ENCODE results near the gene PRDM11.

DNA sequence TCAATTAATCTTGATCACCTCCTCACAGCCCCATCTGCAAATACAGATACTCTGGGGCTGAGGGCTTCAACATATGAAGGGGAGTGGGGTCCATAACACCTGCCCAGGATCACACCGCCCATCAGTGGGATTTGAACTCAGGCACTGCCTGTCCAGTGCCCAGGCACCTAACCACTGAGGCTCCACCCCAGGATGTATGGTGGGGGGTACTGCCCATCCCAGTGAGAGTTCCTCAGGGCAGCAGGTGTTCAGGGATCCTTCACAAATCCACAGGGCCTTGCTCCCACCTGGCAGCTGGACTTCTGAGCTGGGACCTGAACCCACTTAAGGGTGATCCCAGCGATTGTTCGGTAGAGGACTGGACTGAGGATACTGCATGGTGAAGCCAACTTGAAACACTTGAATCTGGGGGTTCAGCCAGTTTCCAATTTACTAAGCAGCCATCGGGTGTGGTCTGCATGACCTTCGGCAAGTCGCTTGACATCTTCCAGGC is 33.3 kb downstream of the PRDM11 start:
- TF ChIP-seq, protein P1, sequence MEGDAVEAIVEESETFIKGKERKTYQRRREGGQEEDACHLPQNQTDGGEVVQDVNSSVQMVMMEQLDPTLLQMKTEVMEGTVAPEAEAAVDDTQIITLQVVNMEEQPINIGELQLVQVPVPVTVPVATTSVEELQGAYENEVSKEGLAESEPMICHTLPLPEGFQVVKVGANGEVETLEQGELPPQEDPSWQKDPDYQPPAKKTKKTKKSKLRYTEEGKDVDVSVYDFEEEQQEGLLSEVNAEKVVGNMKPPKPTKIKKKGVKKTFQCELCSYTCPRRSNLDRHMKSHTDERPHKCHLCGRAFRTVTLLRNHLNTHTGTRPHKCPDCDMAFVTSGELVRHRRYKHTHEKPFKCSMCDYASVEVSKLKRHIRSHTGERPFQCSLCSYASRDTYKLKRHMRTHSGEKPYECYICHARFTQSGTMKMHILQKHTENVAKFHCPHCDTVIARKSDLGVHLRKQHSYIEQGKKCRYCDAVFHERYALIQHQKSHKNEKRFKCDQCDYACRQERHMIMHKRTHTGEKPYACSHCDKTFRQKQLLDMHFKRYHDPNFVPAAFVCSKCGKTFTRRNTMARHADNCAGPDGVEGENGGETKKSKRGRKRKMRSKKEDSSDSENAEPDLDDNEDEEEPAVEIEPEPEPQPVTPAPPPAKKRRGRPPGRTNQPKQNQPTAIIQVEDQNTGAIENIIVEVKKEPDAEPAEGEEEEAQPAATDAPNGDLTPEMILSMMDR (IDR thresholded peaks at IDR 0.05; ENCODE audit: low read depth, low read length, missing input control) = no peak
- no peak for TF ChIP-seq TAF1 (conservative IDR thresholded peaks at IDR 0.05)
- no peak for TF ChIP-seq FOXA2 (IDR thresholded peaks at IDR 0.05)
- TF ChIP-seq, protein P2, sequence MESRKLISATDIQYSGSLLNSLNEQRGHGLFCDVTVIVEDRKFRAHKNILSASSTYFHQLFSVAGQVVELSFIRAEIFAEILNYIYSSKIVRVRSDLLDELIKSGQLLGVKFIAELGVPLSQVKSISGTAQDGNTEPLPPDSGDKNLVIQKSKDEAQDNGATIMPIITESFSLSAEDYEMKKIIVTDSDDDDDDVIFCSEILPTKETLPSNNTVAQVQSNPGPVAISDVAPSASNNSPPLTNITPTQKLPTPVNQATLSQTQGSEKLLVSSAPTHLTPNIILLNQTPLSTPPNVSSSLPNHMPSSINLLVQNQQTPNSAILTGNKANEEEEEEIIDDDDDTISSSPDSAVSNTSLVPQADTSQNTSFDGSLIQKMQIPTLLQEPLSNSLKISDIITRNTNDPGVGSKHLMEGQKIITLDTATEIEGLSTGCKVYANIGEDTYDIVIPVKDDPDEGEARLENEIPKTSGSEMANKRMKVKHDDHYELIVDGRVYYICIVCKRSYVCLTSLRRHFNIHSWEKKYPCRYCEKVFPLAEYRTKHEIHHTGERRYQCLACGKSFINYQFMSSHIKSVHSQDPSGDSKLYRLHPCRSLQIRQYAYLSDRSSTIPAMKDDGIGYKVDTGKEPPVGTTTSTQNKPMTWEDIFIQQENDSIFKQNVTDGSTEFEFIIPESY (IDR thresholded peaks at IDR 0.05) = no peak
- TF ChIP-seq EGR1 (IDR thresholded peaks at IDR 0.05; ENCODE audit: low read depth in 2 of 2) = no peak
- TF ChIP-seq, protein P3, sequence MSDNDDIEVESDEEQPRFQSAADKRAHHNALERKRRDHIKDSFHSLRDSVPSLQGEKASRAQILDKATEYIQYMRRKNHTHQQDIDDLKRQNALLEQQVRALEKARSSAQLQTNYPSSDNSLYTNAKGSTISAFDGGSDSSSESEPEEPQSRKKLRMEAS (IDR thresholded peaks at IDR 0.05) = no peak
- TF ChIP-seq YY1 (IDR thresholded peaks at IDR 0.05) = no peak
- TF ChIP-seq RAD21 (IDR thresholded peaks at IDR 0.05) = no peak
- no peak for TF ChIP-seq SP1 (IDR thresholded peaks at IDR 0.05)
- TF ChIP-seq GABPA (IDR thresholded peaks at IDR 0.05 in 1 of 2, conservative IDR thresholded peaks at IDR 0.05 in 1 of 2) = no peak
- TF ChIP-seq, protein P4, sequence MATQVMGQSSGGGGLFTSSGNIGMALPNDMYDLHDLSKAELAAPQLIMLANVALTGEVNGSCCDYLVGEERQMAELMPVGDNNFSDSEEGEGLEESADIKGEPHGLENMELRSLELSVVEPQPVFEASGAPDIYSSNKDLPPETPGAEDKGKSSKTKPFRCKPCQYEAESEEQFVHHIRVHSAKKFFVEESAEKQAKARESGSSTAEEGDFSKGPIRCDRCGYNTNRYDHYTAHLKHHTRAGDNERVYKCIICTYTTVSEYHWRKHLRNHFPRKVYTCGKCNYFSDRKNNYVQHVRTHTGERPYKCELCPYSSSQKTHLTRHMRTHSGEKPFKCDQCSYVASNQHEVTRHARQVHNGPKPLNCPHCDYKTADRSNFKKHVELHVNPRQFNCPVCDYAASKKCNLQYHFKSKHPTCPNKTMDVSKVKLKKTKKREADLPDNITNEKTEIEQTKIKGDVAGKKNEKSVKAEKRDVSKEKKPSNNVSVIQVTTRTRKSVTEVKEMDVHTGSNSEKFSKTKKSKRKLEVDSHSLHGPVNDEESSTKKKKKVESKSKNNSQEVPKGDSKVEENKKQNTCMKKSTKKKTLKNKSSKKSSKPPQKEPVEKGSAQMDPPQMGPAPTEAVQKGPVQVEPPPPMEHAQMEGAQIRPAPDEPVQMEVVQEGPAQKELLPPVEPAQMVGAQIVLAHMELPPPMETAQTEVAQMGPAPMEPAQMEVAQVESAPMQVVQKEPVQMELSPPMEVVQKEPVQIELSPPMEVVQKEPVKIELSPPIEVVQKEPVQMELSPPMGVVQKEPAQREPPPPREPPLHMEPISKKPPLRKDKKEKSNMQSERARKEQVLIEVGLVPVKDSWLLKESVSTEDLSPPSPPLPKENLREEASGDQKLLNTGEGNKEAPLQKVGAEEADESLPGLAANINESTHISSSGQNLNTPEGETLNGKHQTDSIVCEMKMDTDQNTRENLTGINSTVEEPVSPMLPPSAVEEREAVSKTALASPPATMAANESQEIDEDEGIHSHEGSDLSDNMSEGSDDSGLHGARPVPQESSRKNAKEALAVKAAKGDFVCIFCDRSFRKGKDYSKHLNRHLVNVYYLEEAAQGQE (IDR thresholded peaks at IDR 0.05) = no peak
- TF ChIP-seq, protein P5, sequence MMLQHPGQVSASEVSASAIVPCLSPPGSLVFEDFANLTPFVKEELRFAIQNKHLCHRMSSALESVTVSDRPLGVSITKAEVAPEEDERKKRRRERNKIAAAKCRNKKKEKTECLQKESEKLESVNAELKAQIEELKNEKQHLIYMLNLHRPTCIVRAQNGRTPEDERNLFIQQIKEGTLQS (IDR thresholded peaks at IDR 0.05) = no peak
- TF ChIP-seq FOXA1 (IDR thresholded peaks at IDR 0.05) = no peak

Data from liver (tissue), 3 donors.